Activated CD4-positive, alpha-beta T cell treated with anti-CD3 and anti-CD28 coated beads, Interleukin-10, Interleukin-2, amounts not matched to agents 100 ng/mL and 50 ng/mL, durations not matched to agents 16 hours and 8 hours (primary cell): Measurements from ENCODE around the gene CBX3.
A peak's percentile ranks its signal among the peaks of the same experiment; 100 is the strongest.
"Not testable (repeated sequence)": the region's sequence is repeated elsewhere in the genome, so short reads cannot be mapped to it uniquely, and the experiment has no call there.

Experiments used
- DNase-seq: peaks from one replicate; pipeline ENCODE4 v3.0.0-alpha.2; 2020

CBX3 gene

GRCh38 chr7:26208040-26208439, 6.5 kb downstream of the CBX3 start:
- no peak for DNase-seq

GRCh38 chr7:26212921-26213718, 11.6 kb downstream of the CBX3 start:
- DNase-seq, result no peak

GRCh38 chr7:26213807-26214515, 12.4 kb downstream of the CBX3 start:
- no peak for DNase-seq

- peak; percentile 52 for DNase-seq
These were observed 14.5 kb downstream of the CBX3 start for GRCh38 chr7:26216049-26216448.

GRCh38 chr7:26224359-26224758, 22.8 kb downstream of the CBX3 start:
- DNase-seq, result no peak

- no peak for DNase-seq
These were observed 26.4 kb downstream of the CBX3 start for GRCh38 chr7:26227987-26228386.

GRCh38 chr7:26233902-26234511, 32.5 kb downstream of the CBX3 start:
- DNase-seq, result no peak

- no peak for DNase-seq
These were observed 35.7 kb downstream of the CBX3 start for GRCh38 chr7:26237035-26237807.

GRCh38 chr7:26238032-26238431, 36.5 kb downstream of the CBX3 start:
- DNase-seq, result no peak

GRCh38 chr7:26245150-26245549, 43.6 kb downstream of the CBX3 start:
- DNase-seq, result no peak

GRCh38 chr7:26250239-26250638, 48.7 kb downstream of the CBX3 start:
- DNase-seq, result no peak

GRCh38 chr7:26261866-26262265, 60.3 kb downstream of the CBX3 start:
- not testable (repeated sequence) for DNase-seq
